ENCODE results near the gene TMEM63A. TPM values are rescaled to one million over a fixed set of nuclear protein-coding genes. Genes with fewer than 3 reads are reported as not detected.
A peak's percentile ranks its signal among the peaks of the same experiment; 100 is the strongest.
"Not testable (repeated sequence)": the region's sequence is repeated elsewhere in the genome, so short reads cannot be mapped to it uniquely, and the experiment has no call there.

TMEM63A gene
- total and polyA plus RNA-seq, 11 donors, result 13.7 to 42.7 (median 25.3) TPM

GRCh38 chr1:225889743-225890142 lies 7.6 kb upstream of the TMEM63A start:
- peaks cover 0 to 15% (median 1%) of the 10 kb centered on the region in 12 donors for H3K4me1 ChIP-seq
- no peak overlapping the region for H3K4me3 ChIP-seq
- DNase-seq (no peak), ATAC-seq (no peak)
- no peaks in the 10 kb centered on the region for H3K9me3 ChIP-seq
- intact Hi-C loops (cut with DNase I), result no loop called here
- TF ChIP-seq POLR2A (IDR thresholded peaks at IDR 0.05) (no peak), CTCF (IDR thresholded peaks at IDR 0.05) (no peak)
- no peaks in the 10 kb centered on the region for H3K36me3 ChIP-seq
- H3K27ac ChIP-seq, result no peak overlapping the region
- WGBS, 4 donors, result 92 to 95% (median 94%) methylated on average over 5 of the region's 5 CpGs
- peaks cover 0 to 4% (median 0%) of the 10 kb centered on the region in 9 donors for H3K27me3 ChIP-seq

GRCh38 chr1:225888898-225889601 lies 6.9 kb upstream of the TMEM63A start, which contains the start of gene LEFTY1:
Gene LEFTY1 (minus strand): TSS chr1:225889146. CDS start chr1:225889066, 80 bp downstream.
- Histone ChIP-seq H3K27ac (no peak within 1 kb of the TSS), H3K36me3 (no peaks in the 10 kb centered on the region), H3K4me3 (no peak within 1 kb of the TSS), H3K4me1 (peaks cover 0 to 15% (median 1%) of the 10 kb centered on the region in 12 donors), H3K27me3 (peaks cover 0 to 4% (median 0%) of the 10 kb centered on the region in 9 donors), H3K9me3 (no peaks in the 10 kb centered on the region)
- ATAC-seq, result peak in 3 of 4 donors; percentile 41 to 78 (median 49)
- 71 to 84% (median 78%) methylated on average over 7 to 11 of the region's 11 CpGs for whole genome bisulfite sequencing, 4 donors
- intact Hi-C loops (cut with DNase I), result no loop called here
- no peak for TF ChIP-seq CTCF (IDR thresholded peaks at IDR 0.05)
- no peak for TF ChIP-seq POLR2A (IDR thresholded peaks at IDR 0.05)
- peak in 1 of 5 donors; percentile 45 for DNase-seq

- Histone ChIP-seq H3K27me3 (peaks cover 0 to 4% (median 0%) of the 10 kb centered on the region in 9 donors), H3K27ac (no peak overlapping the region), H3K36me3 (no peaks in the 10 kb centered on the region), H3K9me3 (no peaks in the 10 kb centered on the region), H3K4me3 (no peak overlapping the region), H3K4me1 (peaks cover 0 to 16% (median 2%) of the 10 kb centered on the region in 12 donors)
- ATAC-seq (peak in 1 of 4 donors; percentile 14), DNase-seq (no peak)
- WGBS, 4 donors, result 81 to 90% (median 85%) methylated on average over 6 to 18 of the region's 18 CpGs
- intact Hi-C loops (cut with DNase I), result no loop called here
- no peak for TF ChIP-seq CTCF (IDR thresholded peaks at IDR 0.05)
- TF ChIP-seq POLR2A (IDR thresholded peaks at IDR 0.05), result no peak
These were observed 6.2 kb upstream of the TMEM63A start for GRCh38 chr1:225888289-225888897.

GRCh38 chr1:225887554-225888288 lies 5.5 kb upstream of the TMEM63A start:
- WGBS, 4 donors, result 31 to 52% (median 38%) methylated on average over 5 to 49 of the region's 56 CpGs
- H3K27me3 ChIP-seq; H3K27ac ChIP-seq; DNase-seq; H3K9me3 ChIP-seq; ATAC-seq; H3K36me3 ChIP-seq; intact Hi-C loops (cut with DNase I); H3K4me3 ChIP-seq: not testable (repeated sequence)
- H3K4me1 ChIP-seq, result peaks cover 0 to 21% (median 6%) of the 10 kb centered on the region in 12 donors

Data from heart left ventricle (tissue), 16 donors.